Epidermal melanocyte (primary cell): Measurements from ENCODE around the gene BCL2L2.
A peak's percentile ranks its signal among the peaks of the same experiment; 100 is the strongest.

Experiments
- DNase-seq: peaks from one replicate; pipeline ENCODE4 v3.0.0; 2011; ENCODE audit warnings: low spot score; ENCODE audit not compliant: insufficient read length

Gene BCL2L2

DNA sequence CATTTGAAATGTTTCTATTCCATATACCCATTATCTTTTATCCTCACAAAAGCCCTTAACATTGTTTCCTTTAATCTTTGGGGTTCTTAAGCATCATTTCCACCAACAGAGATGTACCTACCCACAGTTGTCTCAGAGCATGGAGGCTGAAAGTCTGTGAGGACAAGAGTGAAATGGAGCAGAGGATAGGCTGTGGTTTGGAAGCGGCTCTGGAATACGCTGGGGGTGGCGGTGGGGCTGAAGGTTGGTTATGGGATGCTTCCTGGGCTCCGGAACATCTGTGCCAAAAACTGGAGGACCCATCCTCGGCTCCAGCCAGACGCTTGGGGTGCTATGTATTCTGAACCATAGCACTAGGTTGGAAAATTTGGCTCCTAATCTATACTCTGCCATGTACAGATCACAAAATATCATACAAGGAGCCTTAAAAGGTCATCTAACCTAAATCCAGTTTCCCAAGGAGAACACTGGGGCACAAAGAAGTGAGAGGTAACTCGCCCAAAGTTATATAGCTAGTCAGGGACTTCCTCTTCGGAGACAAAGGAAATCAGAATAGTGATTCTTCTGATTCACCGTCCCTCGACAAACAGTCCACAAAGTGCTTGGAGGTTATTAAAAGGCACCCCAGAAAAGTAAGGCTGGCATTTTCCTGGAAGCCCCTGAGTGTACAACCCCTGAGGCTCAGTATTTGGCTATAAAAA is 6.5 kb upstream of the BCL2L2 start:
- no peak for DNase-seq

DNA sequence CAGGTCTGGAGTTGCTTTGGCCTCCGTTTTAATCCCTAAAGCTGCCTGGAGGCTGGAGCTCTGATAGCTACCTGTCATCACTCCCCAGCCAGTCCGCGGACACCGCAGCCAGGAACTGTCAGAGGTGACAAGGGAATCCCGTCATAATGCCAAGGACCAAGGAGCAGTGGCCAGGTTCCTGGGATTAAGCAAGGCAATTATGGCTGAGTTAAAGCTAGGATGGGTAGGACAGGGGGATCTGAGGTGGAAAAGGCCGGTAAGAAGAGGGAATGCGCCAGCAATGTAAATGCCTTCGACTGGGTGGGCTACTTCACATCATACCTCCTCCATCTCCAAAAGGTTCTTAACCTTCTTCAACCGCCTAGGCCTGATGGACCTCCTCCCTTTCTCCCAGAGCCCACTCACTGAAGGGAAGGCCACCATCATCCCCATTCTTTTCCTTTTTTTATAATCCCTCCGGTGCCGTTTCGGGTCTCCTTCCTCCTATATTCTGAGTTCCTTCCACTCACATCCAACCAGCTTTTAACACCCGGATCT is 5.9 kb upstream of the BCL2L2 start:
- no peak for DNase-seq

DNA sequence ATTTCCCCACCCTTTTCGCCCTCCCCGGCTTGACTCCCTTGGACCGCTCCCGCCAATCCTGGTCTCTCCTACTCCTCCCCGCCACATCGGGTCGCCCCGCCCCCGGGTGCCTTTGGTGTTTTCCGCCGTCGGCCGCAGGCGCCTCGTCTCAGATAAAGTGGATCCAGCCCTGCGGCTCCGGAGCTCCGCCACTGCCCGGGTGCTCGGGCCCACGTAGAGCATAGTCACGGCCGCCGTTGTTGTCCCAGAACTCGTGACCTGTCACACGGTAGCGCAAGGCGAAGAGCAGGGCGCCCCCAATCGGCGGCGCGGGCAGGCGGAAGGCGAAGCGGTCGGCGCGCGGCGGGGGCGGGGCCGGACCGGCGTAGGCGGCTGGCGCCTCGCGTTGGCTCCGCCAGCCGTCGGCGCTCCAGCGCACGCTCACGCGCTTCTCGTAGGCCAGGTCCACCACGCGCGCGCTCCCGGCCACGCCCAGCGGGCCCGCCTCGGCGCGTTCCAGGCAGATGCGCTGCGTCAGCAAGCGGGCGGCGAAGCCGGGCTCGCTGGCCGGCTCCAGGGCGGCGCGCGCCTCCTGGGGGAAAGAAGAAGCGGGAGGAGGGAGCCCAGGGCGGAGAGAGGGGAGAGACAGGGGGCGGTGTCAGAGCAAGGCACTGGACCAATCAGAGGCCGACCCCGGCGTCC is 5.2 kb upstream of the BCL2L2 start:
- peak; percentile 97 for DNase-seq

DNA sequence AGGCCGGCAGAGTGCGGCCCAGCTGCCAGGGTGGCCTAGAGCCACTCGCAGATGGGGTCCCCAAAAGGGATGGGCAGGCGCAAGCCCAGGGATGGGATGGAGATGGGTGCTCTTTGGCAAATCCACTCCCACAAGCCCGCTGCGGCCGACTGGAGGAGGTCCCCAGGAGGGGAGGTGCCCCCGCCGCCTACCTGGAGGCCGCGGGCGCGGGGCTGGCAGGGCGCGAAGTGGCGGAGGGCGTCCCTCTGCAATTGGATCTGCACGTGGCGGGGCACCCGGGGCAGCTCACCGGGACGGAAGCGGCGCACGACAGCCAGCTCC is 4.7 kb upstream of the BCL2L2 start:
- no peak for DNase-seq

DNA sequence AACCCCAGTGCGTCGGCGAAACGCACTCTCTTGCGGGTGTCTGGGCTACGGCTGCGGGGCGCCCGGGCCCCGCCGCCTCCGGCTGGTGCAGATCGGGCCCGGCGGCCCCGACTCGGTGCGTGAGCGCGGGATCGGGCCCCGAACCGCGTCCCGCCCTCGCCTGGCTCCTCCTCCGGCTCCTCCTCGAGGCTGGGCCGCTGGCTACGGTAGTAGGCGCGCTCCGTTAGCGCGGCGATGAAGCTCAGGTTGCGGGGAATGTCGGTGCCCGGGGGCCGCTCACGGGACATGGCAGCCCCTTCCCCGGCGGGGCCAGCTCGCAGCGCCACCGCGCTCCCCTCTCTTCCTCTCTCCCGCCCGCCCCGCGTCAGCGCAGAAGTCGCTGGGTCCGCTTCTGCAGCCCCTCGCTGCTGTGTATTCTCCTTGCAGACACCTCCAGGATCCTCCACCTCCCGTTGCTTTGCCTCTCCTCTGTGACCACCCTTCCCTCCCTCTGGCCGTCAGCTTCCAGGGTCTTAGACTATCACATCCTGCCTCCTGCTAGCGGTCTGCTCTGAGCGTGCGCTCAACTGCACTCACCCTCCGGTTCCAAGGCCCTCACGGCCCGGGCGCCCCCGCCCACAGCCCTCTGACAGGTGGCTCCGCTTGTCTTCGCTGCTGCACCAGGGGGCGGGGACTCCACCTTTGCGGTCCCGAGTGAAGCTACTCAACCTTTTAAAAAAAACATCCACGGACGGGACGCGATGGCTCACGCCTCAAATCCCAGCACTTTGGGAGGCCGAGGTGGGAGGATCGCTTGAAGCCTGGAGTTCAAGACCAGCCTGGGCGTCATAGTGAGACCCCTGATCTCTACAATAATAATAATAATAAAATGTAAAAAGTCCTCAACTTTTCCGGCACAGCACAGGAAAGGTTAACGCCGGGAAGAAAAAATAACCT is 4.1 kb upstream of the BCL2L2 start, which contains the start of gene PPP1R3E:
PPP1R3E (minus strand) TSS at position 570 of the 936 bp plus-strand sequence; CDS start at position 287, 283 bp downstream.
- no peak for DNase-seq

GRCh38 chr14:23307146-23307530 is 505 bp downstream of the BCL2L2 start:
- no peak for DNase-seq

DNA sequence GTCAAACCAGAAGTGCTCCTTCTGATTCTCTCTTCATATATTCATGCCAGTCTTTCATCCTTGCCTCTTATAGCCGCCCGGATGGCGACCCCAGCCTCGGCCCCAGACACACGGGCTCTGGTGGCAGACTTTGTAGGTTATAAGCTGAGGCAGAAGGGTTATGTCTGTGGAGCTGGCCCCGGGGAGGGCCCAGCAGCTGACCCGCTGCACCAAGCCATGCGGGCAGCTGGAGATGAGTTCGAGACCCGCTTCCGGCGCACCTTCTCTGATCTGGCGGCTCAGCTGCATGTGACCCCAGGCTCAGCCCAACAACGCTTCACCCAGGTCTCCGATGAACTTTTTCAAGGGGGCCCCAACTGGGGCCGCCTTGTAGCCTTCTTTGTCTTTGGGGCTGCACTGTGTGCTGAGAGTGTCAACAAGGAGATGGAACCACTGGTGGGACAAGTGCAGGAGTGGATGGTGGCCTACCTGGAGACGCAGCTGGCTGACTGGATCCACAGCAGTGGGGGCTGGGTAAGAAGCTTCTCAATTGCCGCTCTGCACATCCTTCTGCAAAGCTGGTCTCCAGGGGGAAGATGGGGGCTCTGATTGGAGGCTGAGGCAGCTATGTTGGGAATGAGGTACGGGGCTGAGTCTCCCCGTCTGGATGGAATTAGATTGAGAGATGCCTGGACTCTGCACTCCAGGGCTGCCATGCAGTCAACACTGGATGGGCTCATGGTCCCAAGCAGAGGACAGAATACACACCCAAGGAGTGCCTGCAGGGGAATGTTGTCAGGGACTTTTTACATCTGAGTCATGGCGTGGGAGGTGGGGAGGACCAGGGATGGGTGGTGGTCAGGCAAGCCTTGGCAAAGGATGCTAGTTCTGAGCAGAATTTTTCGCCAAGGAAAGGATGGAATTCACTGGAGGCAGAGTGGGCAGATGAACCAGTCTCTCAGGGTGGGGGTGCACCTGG is 1.3 kb downstream of the BCL2L2 start:
- DNase-seq, result no peak

DNA sequence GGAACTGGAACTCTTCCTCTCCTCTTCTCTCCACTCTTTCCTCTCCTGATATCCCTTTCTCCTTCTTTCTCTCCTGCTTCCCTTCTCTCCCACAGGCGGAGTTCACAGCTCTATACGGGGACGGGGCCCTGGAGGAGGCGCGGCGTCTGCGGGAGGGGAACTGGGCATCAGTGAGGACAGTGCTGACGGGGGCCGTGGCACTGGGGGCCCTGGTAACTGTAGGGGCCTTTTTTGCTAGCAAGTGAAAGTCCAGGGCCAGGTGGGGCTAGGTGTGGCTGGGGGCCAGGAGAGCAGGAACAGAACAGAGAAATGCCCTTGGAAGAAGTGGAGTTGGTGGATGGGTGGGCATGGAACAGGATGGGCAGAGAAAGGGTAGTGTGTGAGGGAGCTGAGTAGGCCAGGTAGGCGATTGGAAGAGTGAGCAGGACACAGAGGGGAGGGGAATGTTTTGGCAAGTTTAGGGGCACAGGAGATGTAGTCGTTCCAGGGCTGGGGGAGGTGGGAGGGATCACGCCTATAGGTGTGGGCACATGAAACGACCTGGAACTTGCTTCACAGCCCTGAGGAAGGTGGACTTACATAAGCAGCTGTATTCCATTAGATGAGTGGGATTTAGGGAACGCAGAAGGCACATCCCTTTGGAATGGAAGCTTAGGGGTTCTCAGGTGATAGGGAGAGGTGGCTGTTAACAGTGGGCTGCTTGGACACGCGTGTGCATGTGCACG is 2.2 kb downstream of the BCL2L2 start:
- DNase-seq, result no peak

DNA sequence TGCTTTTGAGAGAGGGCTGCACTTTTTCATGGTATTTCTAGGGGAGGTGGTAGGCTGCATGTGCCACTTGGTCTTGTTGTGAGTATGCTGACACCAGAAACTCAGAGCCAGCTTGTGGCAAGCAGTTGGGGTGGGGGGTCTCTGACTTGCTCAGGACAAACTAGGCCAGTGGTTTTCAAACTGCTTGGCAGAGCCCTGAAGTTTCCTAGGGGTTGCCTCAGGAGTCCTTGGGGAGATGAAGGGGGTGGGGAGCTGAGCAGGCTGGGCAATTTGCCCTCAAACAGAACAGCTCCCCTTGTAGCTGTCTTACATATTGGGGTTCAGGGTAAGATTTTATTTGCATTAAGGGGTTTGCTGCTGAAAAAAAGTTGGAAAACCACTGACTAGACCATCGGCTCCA is 3.9 kb downstream of the BCL2L2 start:
- no peak for DNase-seq

DNA sequence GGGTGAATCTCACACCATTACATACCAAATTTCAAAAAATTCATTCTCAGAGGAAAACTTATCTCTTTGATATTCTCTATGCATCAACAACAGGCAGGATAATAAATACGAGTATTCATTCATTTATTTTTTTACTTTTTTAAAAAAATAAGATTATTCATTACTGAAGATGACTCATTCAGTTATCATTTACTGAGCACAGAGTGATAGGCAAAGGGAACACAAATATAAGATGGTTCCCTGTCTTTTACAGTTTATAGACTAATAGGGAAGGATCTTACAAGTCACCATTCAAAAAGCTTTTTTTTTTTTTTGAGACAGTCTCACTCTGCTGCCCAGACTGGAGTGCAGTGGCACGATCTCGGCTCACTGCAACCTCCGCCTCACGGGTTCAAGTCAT is 9.7 kb downstream of the BCL2L2 start:
- DNase-seq, result no peak

DNA sequence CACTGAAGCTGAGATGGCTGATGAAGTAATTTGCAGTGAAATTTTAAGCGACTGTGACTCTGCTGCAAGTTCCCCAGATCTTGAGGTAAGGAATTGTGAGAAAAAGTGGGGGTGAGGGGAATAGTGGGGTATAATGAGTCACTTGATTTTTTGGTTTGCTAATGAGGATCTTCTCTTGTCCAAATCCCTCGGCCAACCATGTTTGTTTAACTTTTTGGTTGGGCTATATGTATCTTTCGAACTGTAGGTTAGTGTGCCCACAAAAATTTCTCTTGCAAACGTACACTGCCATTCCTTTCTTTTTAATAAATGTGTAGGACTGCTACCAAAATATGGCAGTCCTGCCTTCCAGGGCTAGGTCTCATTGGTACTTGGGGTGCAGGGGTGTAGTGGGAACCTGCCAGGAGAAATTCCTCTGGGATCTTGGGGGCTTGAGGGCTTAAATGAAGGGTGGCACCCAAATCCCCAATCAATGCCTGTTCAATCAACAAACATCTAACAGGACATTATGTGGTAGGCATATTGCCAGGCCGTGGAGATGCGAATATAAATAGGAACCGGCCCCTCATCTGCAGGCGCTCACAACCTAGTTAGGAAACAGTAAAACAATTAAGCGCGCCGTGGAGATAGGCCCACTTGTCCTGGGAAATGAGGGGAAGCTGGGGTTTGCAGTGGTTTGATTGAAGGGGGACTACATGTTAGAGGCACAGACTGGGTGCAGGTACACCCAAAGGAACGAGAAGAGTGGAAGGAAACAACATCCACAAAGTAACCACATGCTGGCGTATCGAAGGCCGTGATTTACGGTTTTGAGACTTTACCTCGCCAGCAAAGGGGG is 13.3 kb downstream of the BCL2L2 start:
- DNase-seq, result no peak

GRCh38 chr14:23320584-23321571 is 14.2 kb downstream of the BCL2L2 start, which contains the start of gene PABPN1:
TSS of gene PABPN1 (plus strand) at chr14:23321457. CDS start at chr14:23321470, 13 bp downstream.
- peak; percentile 96 for DNase-seq

GRCh38 chr14:23321572-23322547 is 15.2 kb downstream of the BCL2L2 start:
- no peak for DNase-seq

DNA sequence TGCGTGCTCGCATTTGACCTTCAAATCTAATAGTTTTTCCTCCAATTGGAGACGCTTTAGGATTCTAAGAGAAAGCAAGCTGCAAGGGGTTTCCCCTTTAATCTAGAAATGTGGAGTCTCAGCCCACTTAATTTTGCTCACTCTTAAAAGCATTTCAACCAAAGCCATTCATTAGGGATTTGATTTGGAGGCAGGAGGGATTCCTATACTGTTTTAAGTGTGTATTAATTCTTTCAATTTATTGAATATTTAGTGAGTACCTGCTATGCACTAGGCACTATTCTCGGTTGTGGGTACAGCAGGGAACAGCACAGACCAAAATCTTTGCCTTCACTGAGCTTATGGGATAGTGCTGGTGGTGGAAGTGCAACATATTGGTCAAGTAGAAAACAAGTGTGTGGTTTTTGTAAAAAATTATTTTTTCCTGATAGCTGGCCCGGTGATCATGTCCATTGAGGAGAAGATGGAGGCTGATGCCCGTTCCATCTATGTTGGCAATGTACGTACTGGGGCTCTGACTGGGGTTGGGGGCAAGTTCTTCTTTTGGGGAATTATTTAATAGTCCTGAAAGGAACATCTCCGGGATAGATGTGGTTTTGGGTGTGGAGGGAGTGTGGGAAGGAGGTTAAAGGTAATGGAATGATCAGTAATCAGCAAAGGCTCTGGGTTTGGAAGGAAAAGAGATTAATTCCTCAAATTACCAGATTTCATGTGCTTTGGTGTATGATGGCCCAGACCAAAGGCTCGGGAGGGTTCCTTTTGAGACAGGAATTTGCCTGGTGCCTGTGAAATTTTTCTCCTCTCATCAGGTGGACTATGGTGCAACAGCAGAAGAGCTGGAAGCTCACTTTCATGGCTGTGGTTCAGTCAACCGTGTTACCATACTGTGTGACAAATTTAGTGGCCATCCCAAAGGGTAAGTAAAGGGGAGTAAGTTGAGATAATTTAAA is 16.2 kb downstream of the BCL2L2 start:
- DNase-seq, result no peak

- no peak for DNase-seq
Measured at GRCh38 chr14:23323838-23324454, 17.3 kb downstream of the BCL2L2 start.
